ENCODE results near the gene NKX2-4.

The NKX2-4 gene

DNA sequence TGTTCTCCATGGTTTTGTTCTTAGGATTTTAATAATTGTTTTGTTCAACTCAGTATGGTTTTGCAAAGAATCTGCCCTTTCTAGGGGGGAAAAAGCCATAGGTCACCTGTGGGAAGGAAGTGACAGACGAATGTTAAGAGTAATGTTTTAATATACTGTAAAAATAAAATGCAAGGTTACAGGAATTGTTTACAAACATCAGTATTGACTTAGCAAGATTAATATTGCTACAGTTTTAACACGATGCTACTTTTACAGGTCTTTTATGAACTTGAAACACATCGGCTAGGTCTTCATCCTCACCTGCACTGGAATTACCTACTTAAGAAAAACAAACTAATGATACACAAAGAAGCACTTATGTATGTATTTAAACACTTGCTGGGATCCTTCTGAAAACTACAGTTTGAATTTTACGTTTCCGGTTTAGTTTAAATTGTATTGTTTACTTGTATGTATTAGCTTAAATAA lies 1.7 kb upstream of the NKX2-4 start:
- Histone ChIP-seq H3K79me2 (ENCODE audit: insufficient read depth, low read length) (no peaks in the 10 kb centered on the region), H3K4me1 (ENCODE audit: insufficient read depth, low read length, severe bottlenecking) (no peaks in the 10 kb centered on the region), H4K20me1 (ENCODE audit: insufficient read depth, low read length) (no peaks in the 10 kb centered on the region), H3K36me3 (ENCODE audit: insufficient read depth, low read length) (no peaks in the 10 kb centered on the region), H3K4me3 (ENCODE audit: low read depth, low read length, poor library complexity, severe bottlenecking) (no peak overlapping the region), H3K27me3 (ENCODE audit: insufficient read depth, low read length) (no peaks in the 10 kb centered on the region), H2AFZ (ENCODE audit: low read length) (no peak overlapping the region), H3K9me2 (ENCODE audit: low read depth, low read length) (no peaks in the 10 kb centered on the region), H3K27ac (ENCODE audit: low read depth, low read length, poor library complexity, severe bottlenecking) (no peak overlapping the region), H3K9ac (ENCODE audit: low read length) (no peak overlapping the region), H3K9me3 (ENCODE audit: low read length) (no peaks in the 10 kb centered on the region), H3K4me2 (ENCODE audit: low read length) (no peak overlapping the region), H3F3A (ENCODE audit: insufficient read depth, low read length) (no peaks in the 10 kb centered on the region)
- TF ChIP-seq CTCF (IDR thresholded peaks at IDR 0.05; ENCODE audit: low read length) (no peak), EZH2 (IDR thresholded peaks at IDR 0.05; ENCODE audit: borderline replicate concordance, low read length) (no peak)

DNA sequence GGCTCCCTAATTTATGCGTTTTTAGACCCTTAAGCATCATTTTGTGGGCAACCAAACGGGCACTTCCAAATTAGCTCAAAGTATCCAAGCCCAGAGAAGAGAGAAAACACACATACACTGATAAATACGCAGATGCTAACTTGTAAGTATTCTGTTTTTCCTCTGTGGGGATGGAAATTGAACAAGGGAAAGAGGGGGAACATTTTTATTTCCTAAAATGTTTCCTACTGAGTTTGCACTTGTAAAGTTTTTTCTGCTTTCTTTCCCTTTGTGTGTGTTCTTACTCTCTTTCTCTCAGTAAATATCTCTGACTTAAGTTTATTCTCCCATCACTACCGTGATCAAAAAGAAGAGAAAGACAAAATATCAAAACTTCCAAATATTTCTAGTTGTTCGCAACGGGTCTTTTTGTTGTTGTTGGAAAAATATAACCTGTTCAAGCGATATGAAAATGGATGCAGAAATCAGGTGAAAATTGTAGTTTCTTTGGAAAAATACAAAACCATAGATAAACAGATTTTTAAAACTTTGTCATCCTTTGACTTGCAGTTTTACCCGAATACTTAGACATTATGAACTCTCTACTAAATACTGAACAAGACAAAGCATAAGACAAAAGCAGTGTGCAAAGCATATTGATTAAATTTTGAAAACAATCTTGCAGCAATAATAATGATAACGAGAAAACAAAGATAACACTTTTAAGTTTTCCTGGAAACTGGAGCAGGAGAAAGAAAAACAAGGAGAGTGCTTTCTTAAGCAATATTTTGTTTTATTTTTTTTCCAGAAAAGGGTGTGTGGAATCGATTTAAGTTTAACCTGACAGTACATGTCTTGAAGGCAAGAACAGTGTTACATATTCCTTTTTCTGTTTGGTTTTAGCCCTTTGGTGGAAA lies 1.0 kb upstream of the NKX2-4 start:
- no peak overlapping the region for H3K27ac ChIP-seq (ENCODE audit: low read depth, low read length, poor library complexity, severe bottlenecking)
- no peaks in the 10 kb centered on the region for H3K9me3 ChIP-seq (ENCODE audit: low read length)
- no peak overlapping the region for H3K4me2 ChIP-seq (ENCODE audit: low read length)
- no peaks in the 10 kb centered on the region for H4K20me1 ChIP-seq (ENCODE audit: insufficient read depth, low read length)
- no peaks in the 10 kb centered on the region for H3K9me2 ChIP-seq (ENCODE audit: low read depth, low read length)
- TF ChIP-seq EZH2 (IDR thresholded peaks at IDR 0.05; ENCODE audit: borderline replicate concordance, low read length) (no peak), CTCF (IDR thresholded peaks at IDR 0.05; ENCODE audit: low read length) (no peak)
- H3K9ac ChIP-seq (ENCODE audit: low read length) = no peak overlapping the region
- no peaks in the 10 kb centered on the region for H3K4me1 ChIP-seq (ENCODE audit: insufficient read depth, low read length, severe bottlenecking)
- H2AFZ ChIP-seq (ENCODE audit: low read length) = no peak overlapping the region
- H3K4me3 ChIP-seq (ENCODE audit: low read depth, low read length, poor library complexity, severe bottlenecking) = no peak overlapping the region
- no peaks in the 10 kb centered on the region for H3K36me3 ChIP-seq (ENCODE audit: insufficient read depth, low read length)
- H3K27me3 ChIP-seq (ENCODE audit: insufficient read depth, low read length) = no peaks in the 10 kb centered on the region
- H3K79me2 ChIP-seq (ENCODE audit: insufficient read depth, low read length) = no peaks in the 10 kb centered on the region
- no peaks in the 10 kb centered on the region for H3F3A ChIP-seq (ENCODE audit: insufficient read depth, low read length)

DNA sequence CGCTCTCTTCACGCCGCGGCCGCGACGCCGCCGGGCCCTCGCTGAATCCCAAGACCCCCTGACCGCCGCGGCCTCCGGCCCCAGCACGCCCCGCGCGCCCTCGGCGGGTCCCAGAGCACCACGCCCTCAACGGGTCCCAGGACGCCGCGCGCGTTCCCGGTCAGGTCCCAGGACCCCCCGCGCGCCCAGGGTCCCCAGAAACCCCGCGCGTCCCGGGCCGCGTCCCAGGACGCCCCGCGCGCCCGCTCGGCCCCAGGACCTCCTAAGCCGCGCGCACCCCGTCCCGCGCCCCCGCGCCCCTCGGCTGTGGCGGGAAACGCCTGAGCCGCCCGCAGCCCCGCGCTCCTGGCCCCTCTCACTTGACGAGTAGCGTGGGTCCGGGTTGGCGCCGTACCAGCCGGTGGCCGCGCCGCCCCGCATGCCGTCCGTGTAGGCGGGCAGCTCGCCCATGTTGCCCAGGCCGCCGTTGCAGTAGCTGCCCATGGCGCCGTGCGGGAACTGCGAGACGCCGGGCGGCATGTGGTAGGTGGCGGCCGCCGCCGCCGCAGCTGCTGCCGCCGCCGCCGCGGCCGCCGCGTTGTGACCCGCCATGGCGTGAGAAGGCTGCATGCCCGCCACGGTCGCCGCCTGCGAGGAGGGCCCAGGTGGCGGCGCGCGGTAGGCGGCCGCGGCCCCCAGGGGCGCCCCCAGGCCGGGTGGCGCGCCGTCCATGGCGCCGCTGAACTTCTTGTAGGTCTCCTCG lies 556 bp downstream of the NKX2-4 start:
- no peaks in the 10 kb centered on the region for H3F3A ChIP-seq (ENCODE audit: insufficient read depth, low read length)
- no peaks in the 10 kb centered on the region for H3K4me1 ChIP-seq (ENCODE audit: insufficient read depth, low read length, severe bottlenecking)
- H3K27me3 ChIP-seq (ENCODE audit: insufficient read depth, low read length) = no peaks in the 10 kb centered on the region
- no peaks in the 10 kb centered on the region for H3K36me3 ChIP-seq (ENCODE audit: insufficient read depth, low read length)
- H3K9me3 ChIP-seq (ENCODE audit: low read length) = no peaks in the 10 kb centered on the region
- H2AFZ ChIP-seq (ENCODE audit: low read length) = no peak overlapping the region
- no peak overlapping the region for H3K4me3 ChIP-seq (ENCODE audit: low read depth, low read length, poor library complexity, severe bottlenecking)
- TF ChIP-seq EZH2 (IDR thresholded peaks at IDR 0.05; ENCODE audit: borderline replicate concordance, low read length) (no peak), CTCF (IDR thresholded peaks at IDR 0.05; ENCODE audit: low read length) (no peak)
- H3K79me2 ChIP-seq (ENCODE audit: insufficient read depth, low read length) = no peaks in the 10 kb centered on the region
- no peak overlapping the region for H3K9ac ChIP-seq (ENCODE audit: low read length)
- H3K4me2 ChIP-seq (ENCODE audit: low read length) = no peak overlapping the region
- no peak overlapping the region for H3K27ac ChIP-seq (ENCODE audit: low read depth, low read length, poor library complexity, severe bottlenecking)
- no peaks in the 10 kb centered on the region for H3K9me2 ChIP-seq (ENCODE audit: low read depth, low read length)
- no peaks in the 10 kb centered on the region for H4K20me1 ChIP-seq (ENCODE audit: insufficient read depth, low read length)
